Prostate gland (tissue), 2 donors: Measurements from ENCODE around the gene CMTM8.

Experiments
- CTCF ChIP-seq, 4 experiments: fragments of 200-600 bp in 2 of 4; fragments of 450-650 bp in 2 of 4; sonication (generic) in 2 of 4; IDR thresholded peaks; 1 replicate in 3 of 4; 2 replicates in 1 of 4; pipeline ENCODE4 v1.5.1; 2016 to 2019; ENCODE audit warnings: antibody characterized with exemption in 4 of 4, mild to moderate bottlenecking in 2 of 4, moderate library complexity in 2 of 4
- POLR2A ChIP-seq: fragments of 450-650 bp; IDR thresholded peaks from one replicate; pipeline ENCODE4 v1.6.1; 2016; ENCODE audit warnings: antibody characterized with exemption, mild to moderate bottlenecking

- TF ChIP-seq CTCF (IDR thresholded peaks at IDR 0.05) (no peak), POLR2A (no peak)
These were observed 10.8 kb downstream of the CMTM8 start for GRCh38 chr3:32249184-32249782.
